Endothelial cell (in vitro differentiated cells): ENCODE results near the gene IFNA5. TPM values are rescaled to one million over a fixed set of nuclear protein-coding genes. Genes with fewer than 3 reads are reported as not detected.

Experiments
- DNase-seq: peaks from one replicate; pipeline ENCODE4 v3.0.0; 2021; ENCODE audit warnings: low spot score
- H3K27ac Mint-ChIP-seq: one replicate; pipeline ENCODE4 v1.8.0; 2021; ENCODE audit warnings: mixed read lengths, inconsistent platforms; ENCODE audit not compliant: unreplicated experiment
- H3K27me3 Mint-ChIP-seq: one replicate; pipeline ENCODE4 v1.8.0; 2021; ENCODE audit warnings: mild to moderate bottlenecking, moderate library complexity, mixed read lengths, inconsistent platforms; ENCODE audit not compliant: unreplicated experiment
- H3K36me3 Mint-ChIP-seq: one replicate; pipeline ENCODE4 v1.8.0; 2021; ENCODE audit warnings: mild to moderate bottlenecking, low read depth, mixed read lengths, inconsistent platforms; ENCODE audit not compliant: unreplicated experiment
- H3K4me1 Mint-ChIP-seq: one replicate; pipeline ENCODE4 v1.8.0; 2021; ENCODE audit warnings: mild to moderate bottlenecking, mixed read lengths, inconsistent platforms; ENCODE audit not compliant: unreplicated experiment
- H3K4me3 Mint-ChIP-seq: one replicate; pipeline ENCODE4 v1.8.0; 2021; ENCODE audit warnings: mild to moderate bottlenecking, mixed read lengths, inconsistent platforms; ENCODE audit not compliant: unreplicated experiment
- H3K9me3 Mint-ChIP-seq: one replicate; pipeline ENCODE4 v1.8.0; 2021; ENCODE audit warnings: mixed read lengths, inconsistent platforms; ENCODE audit not compliant: unreplicated experiment
- total RNA-seq: library from RNA; stranded (reverse); fragmentation: NEBNext Ultra II Directional; extraction: Animal tissue kit (Norgen Biotek cat#: 25700); gene quantifications from one replicate; pipeline ENCODE4 v1.2.1, GENCODE V29; 2021; ENCODE audit not compliant: unreplicated experiment
- TF ChIP-seq, protein P1 (sequence below): fragments of 200-600 bp; sonication (generic); IDR thresholded peaks from one replicate; pipeline ENCODE4 v1.5.0; 2021; ENCODE audit warnings: antibody characterized with exemption; ENCODE audit not compliant: unreplicated experiment

Gene IFNA5
- total RNA-seq, 1 donor from 2014 or later, result not detected

DNA sequence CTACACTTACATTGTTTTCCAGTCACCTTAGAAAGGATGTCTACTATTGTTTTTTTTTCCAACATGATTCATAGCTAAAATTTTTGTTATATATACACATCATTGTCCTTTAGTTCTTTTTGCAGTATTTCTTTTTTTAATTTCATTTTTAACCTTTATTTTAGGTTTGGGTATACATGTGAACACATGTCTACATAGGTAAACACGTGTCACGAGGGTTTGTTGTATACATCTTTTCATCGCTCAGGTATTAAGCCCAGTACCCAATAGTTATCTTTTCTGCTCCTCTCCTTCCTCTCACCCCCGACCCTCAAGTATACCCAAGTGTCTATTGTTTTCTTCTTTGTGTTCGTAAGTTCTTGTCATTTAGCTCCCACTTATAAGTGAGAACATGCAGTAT lies 19.0 kb downstream of the IFNA5 start:
- H3K4me3 Mint-ChIP-seq, result no peak overlapping the region
- TF ChIP-seq, protein P1, sequence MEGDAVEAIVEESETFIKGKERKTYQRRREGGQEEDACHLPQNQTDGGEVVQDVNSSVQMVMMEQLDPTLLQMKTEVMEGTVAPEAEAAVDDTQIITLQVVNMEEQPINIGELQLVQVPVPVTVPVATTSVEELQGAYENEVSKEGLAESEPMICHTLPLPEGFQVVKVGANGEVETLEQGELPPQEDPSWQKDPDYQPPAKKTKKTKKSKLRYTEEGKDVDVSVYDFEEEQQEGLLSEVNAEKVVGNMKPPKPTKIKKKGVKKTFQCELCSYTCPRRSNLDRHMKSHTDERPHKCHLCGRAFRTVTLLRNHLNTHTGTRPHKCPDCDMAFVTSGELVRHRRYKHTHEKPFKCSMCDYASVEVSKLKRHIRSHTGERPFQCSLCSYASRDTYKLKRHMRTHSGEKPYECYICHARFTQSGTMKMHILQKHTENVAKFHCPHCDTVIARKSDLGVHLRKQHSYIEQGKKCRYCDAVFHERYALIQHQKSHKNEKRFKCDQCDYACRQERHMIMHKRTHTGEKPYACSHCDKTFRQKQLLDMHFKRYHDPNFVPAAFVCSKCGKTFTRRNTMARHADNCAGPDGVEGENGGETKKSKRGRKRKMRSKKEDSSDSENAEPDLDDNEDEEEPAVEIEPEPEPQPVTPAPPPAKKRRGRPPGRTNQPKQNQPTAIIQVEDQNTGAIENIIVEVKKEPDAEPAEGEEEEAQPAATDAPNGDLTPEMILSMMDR, result no peak
- H3K27me3 Mint-ChIP-seq, result no peaks in the 10 kb centered on the region
- no peak overlapping the region for H3K27ac Mint-ChIP-seq
- no peak for DNase-seq
- no peaks in the 10 kb centered on the region for H3K4me1 Mint-ChIP-seq
- no peaks in the 10 kb centered on the region for H3K36me3 Mint-ChIP-seq
- H3K9me3 Mint-ChIP-seq, result no peaks in the 10 kb centered on the region

DNA sequence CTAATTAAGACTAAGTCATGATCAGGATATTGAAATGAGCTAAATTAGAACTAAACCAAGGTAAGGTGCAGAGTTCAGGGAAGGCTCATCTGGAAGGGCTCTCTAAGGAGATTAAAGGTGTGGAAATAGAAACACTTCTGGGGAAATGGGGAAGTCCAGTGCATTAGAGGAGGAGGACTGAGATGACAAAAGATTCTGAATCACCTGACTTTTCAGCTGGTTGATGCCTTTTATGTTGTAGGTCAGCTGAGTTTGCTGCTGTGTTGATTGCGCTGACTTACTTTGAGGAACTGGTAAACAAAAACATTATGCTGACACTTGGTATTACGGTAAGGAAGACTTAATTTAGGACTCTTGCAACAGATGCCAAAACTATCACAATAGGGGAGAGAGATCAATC lies 23.8 kb downstream of the IFNA5 start:
- TF ChIP-seq, protein P1, result no peak
- Mint-ChIP-seq H3K27ac (no peak overlapping the region), H3K4me1 (peaks cover 7% of the 10 kb centered on the region), H3K9me3 (no peaks in the 10 kb centered on the region), H3K4me3 (no peak overlapping the region), H3K36me3 (no peaks in the 10 kb centered on the region), H3K27me3 (no peaks in the 10 kb centered on the region)
- DNase-seq, result no peak

DNA sequence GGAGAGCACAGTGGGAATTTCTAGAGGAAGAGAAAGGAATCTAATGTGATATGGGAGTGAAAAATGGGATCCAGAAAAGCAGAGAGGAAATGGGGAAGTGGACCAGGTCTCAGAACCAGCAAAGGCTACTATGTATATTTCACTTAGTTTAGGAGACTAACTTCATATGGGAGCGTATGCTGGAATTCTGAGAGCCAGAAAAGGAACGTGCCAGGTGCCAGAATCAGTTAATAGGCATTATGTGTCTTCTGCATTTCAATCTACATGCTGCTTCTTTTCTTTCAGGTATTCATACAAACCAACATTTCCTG lies 36.8 kb downstream of the IFNA5 start:
- H3K36me3 Mint-ChIP-seq, result no peaks in the 10 kb centered on the region
- no peak overlapping the region for H3K27ac Mint-ChIP-seq

DNA sequence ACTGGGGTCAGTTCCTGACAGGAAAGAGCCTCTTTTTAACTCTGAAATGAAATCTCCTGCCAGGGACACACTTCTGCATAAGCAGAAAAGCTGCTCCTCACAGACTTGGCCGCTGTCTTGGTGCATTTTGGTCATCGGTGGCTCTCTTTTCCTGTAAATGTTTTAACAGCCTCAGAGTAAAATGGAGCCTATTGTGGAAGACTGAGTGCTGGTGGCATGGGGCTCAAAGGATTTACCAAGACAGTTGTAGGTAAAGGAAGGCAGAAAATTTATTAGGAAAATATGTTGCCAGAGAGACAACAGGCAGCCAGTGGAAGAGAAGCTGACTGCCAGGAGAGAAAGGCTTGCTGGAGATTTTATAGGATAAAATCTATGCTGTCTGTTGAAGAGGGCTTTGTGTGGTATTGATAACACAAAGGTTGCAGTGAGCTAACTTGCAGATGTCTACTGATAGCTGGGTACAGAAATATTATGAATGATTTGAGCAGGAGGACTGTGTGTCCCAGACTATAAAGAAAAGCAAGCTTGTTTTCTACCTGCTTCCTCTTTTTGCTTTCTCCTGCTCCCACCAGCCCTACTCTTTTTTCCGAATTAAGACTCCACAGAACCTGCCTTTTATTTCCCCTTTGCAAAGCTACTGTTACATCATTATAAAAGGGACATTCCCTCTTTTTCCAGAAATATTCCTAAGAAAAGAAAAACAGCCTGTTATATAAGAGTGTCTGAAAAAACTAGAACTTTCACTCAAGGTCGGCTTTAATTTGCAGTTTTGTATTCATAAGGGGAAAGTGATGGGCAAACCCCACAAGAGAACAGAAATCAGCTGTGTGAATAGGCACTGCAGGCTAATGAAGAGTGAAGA lies 37.4 kb downstream of the IFNA5 start:
- H3K4me1 Mint-ChIP-seq, result peaks cover 5% of the 10 kb centered on the region
- no peak for DNase-seq
- no peaks in the 10 kb centered on the region for H3K9me3 Mint-ChIP-seq
- no peak overlapping the region for H3K4me3 Mint-ChIP-seq
- TF ChIP-seq, protein P1, result no peak
- H3K27ac Mint-ChIP-seq, result no peak overlapping the region
- no peaks in the 10 kb centered on the region for H3K27me3 Mint-ChIP-seq
- no peaks in the 10 kb centered on the region for H3K36me3 Mint-ChIP-seq

More for the DNA sequence above, 36.8 kb downstream of the IFNA5 start:
- DNase-seq, result no peak
- Mint-ChIP-seq H3K4me1 (peaks cover 5% of the 10 kb centered on the region), H3K9me3 (no peaks in the 10 kb centered on the region), H3K27me3 (no peaks in the 10 kb centered on the region), H3K4me3 (no peak overlapping the region)
- TF ChIP-seq, protein P1, result no peak

DNA sequence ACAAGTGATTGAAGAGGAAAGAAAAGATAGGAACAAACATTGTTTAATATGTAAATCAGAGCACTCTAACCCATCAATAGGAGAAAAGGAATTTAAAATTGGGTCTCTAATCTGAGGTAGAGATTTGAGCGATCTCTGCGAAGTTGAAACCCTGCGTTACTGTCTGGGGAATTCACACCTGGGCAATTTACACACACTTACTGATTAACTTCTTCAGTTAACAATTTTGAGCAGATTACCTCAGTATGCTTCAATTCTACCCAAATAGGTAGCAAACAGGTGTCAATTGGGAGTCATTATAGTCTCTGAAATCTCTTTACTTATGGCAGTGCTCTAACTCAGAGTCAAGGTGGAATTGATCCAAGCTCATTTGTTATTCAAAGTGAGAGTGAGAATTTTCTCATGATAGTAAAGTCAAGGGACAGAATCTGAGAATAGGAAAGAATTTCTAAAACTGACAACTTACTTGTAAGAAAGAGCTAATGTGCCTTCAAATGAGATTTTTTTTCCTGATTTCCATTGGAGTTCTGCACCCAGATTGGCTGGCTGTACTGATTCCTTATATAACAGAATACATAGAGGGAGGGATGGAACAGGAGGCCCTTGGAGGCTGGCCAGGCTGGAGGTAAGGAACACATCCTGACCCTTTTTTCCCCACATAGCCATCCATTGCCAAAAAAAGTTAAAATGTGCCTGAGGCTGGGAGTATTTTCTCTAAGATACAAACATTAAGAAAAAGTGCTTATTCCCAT lies 38.2 kb downstream of the IFNA5 start:
- H3K4me1 Mint-ChIP-seq, result peaks cover 5% of the 10 kb centered on the region
- H3K27ac Mint-ChIP-seq, result no peak overlapping the region
- H3K27me3 Mint-ChIP-seq, result no peaks in the 10 kb centered on the region
- no peaks in the 10 kb centered on the region for H3K9me3 Mint-ChIP-seq
- TF ChIP-seq, protein P1, result no peak
- no peak overlapping the region for H3K4me3 Mint-ChIP-seq
- DNase-seq, result no peak
- H3K36me3 Mint-ChIP-seq, result no peaks in the 10 kb centered on the region
